Measurements from ENCODE around the gene TMEM116. TPM values are rescaled to one million over a fixed set of nuclear protein-coding genes. Genes with fewer than 3 reads are reported as not detected.

Gene TMEM116
- total and polyA plus RNA-seq, 2 donors (not counting 3 experiments of a cell fraction or from before 2014, with no cell fraction given), result 1.6 to 3.9 TPM

DNA sequence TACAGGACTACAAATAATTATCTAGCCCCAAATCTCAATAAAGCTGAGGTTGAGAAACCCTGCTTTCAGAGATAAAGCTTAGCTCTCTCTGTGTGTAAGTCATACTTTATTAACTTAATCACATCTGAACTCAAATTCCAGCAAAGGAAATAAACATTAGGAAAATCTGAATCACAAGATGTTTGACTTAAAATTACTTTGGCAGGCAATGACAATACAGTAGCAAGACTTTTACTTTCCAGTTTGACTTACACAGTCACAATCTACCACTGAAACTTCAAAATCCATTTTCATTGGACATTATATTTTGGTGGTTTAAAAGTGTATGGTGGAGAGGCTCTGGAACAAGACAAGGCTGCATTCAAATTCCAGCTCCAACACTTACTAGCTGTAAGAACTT is 11.4 kb downstream of the TMEM116 start:
- ChIA-PET CTCF (interaction anchor here (0.9 to 1.6 kb wide), 3 partner anchors 12 to 197 kb away, joined by 3 to 5 read pairs (median 3); partner anchors contain the start of genes ERP29 and TMEM116), POLR2A (no interaction called here)
- no peak overlapping the region for H3K4me3 ChIP-seq (replicated peaks in 1 of 3; ENCODE audit: insufficient read depth in 1 of 3, low read depth in 1 of 3, low read length in 3 of 3)
- no peaks in the 10 kb centered on the region for H3K9me3 ChIP-seq (replicated peaks; ENCODE audit: control insufficient read depth, insufficient read depth, low read length)
- FAIRE-seq (no peak), DNase-seq (ENCODE audit: low read depth, low spot score) (peak; percentile 41)
- intact Hi-C loops (cut with micrococcal nuclease) (no loop called here), dilution Hi-C loops (cut with MboI; ENCODE audit: extremely low pct_ligation_motif_present, low sequenced_read_pairs) (no loop called here)
- H3K79me2 ChIP-seq (ENCODE audit: control insufficient read depth, insufficient read depth, low read length), result no peaks in the 10 kb centered on the region
- no TSS peak for BruUV-seq (replicated peaks)
- no peaks in the 10 kb centered on the region for H3K36me3 ChIP-seq (ENCODE audit: control insufficient read depth in 2 of 2, extremely low read depth in 1 of 2, insufficient read depth in 2 of 2, low read length in 2 of 2)
- no peaks in the 10 kb centered on the region for H4K20me1 ChIP-seq (replicated peaks; ENCODE audit: control insufficient read depth, extremely low read depth, insufficient read depth, low read length)
- H3K27me3 ChIP-seq (ENCODE audit: control insufficient read depth in 2 of 2, insufficient read depth in 2 of 2, low read length in 2 of 2), result no peaks in the 10 kb centered on the region
- no peak overlapping the region for H3K9ac ChIP-seq (replicated peaks; ENCODE audit: extremely low read depth, insufficient read depth, low read length)
- no peak overlapping the region for H3K4me2 ChIP-seq (ENCODE audit: insufficient read depth, low read length)
- H3K4me1 ChIP-seq (ENCODE audit: control insufficient read depth, extremely low read depth, insufficient read depth, low read length), result no peaks in the 10 kb centered on the region
- no peak overlapping the region for H3K27ac ChIP-seq (ENCODE audit: insufficient read depth, low read depth, low read length)
- H3K9me1 ChIP-seq (replicated peaks; ENCODE audit: control insufficient read depth, extremely low read depth, insufficient read depth, low read length), result no peaks in the 10 kb centered on the region
- H2AFZ ChIP-seq (ENCODE audit: low read depth, low read length), result no peak overlapping the region
- TF ChIP-seq JUN (IDR thresholded peaks at IDR 0.05; ENCODE audit: borderline replicate concordance, insufficient read depth, insufficient read length, low read depth), result no peak
- no peak for TF ChIP-seq MAX (IDR thresholded peaks at IDR 0.05; ENCODE audit: insufficient read depth, insufficient read length)
- TF ChIP-seq POLR2AphosphoS5 (IDR thresholded peaks at IDR 0.05; ENCODE audit: insufficient read depth, low read depth, low read length), result no peak
- TF ChIP-seq POLR2A (IDR thresholded peaks at IDR 0.05; ENCODE audit: low read depth, low read length), result no peak
- TF ChIP-seq FOS (IDR thresholded peaks at IDR 0.05; ENCODE audit: borderline replicate concordance, insufficient read depth, low read length), result no peak
- TF ChIP-seq MYC (IDR thresholded peaks at IDR 0.05; ENCODE audit: low read depth, low read length), result no peak
- TF ChIP-seq EZH2 (IDR thresholded peaks at IDR 0.05; ENCODE audit: borderline replicate concordance, low read depth, low read length, severe bottlenecking), result no peak
- TF ChIP-seq, protein P1, sequence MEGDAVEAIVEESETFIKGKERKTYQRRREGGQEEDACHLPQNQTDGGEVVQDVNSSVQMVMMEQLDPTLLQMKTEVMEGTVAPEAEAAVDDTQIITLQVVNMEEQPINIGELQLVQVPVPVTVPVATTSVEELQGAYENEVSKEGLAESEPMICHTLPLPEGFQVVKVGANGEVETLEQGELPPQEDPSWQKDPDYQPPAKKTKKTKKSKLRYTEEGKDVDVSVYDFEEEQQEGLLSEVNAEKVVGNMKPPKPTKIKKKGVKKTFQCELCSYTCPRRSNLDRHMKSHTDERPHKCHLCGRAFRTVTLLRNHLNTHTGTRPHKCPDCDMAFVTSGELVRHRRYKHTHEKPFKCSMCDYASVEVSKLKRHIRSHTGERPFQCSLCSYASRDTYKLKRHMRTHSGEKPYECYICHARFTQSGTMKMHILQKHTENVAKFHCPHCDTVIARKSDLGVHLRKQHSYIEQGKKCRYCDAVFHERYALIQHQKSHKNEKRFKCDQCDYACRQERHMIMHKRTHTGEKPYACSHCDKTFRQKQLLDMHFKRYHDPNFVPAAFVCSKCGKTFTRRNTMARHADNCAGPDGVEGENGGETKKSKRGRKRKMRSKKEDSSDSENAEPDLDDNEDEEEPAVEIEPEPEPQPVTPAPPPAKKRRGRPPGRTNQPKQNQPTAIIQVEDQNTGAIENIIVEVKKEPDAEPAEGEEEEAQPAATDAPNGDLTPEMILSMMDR (IDR thresholded peaks at IDR 0.05; ENCODE audit: extremely low read depth in 1 of 2, insufficient read depth in 1 of 2, low read depth in 1 of 2, low read length in 2 of 2), result no peak
- TF ChIP-seq GATA2 (IDR thresholded peaks at IDR 0.05; ENCODE audit: insufficient read depth, insufficient read length, low read depth, low read length), result no peak

Measured in endothelial cell of umbilical vein (primary cell).